ENCODE data around the gene MCOLN1.

Gene MCOLN1

GRCh38 chr19:7529246-7529600 is 6.8 kb downstream of the MCOLN1 start:
- Histone ChIP-seq H3K4me3 (no peak overlapping the region), H3K27ac (no peak overlapping the region)
- DNase-seq (ENCODE audit: low spot score): no peak
- no peak for TF ChIP-seq CTCF (IDR thresholded peaks at IDR 0.05)

DNA sequence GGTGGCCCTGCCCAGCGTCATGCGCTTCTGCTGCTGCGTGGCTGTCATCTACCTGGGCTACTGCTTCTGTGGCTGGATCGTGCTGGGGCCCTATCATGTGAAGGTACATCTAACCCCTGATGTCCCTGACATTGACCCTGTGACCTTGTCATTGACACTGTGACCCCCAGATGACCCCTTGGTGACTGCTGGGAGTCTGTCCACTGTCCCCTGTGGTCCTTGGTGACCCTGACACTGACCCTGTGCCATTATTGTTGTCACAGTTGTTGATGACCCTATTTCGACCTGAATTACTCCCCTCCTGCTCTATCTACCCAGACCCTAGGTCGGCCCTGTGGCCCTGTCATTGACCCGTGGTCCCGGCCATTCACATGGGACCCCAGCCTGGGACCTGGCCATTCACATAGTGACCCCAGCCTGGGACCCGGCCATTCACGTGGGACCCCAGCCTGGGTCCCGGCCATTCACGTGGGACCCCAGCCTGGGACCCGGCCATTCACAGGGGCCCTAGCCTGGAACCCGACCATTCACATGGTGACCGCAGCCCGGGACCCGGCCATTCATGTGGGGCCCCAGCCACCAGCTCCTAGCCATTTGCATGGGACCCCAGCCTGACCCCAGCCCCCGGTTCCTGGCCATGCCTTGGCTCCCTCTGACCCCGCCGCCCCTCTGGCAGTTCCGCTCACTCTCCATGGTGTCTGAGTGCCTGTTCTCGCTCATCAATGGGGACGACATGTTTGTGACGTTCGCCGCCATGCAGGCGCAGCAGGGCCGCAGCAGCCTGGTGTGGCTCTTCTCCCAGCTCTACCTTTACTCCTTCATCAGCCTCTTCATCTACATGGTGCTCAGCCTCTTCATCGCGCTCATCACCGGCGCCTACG is 7.4 kb downstream of the MCOLN1 start:
- H3K27ac ChIP-seq: no peak overlapping the region
- DNase-seq (ENCODE audit: low spot score): no peak
- no peak for TF ChIP-seq CTCF (IDR thresholded peaks at IDR 0.05)
- no peak overlapping the region for H3K4me3 ChIP-seq

DNA sequence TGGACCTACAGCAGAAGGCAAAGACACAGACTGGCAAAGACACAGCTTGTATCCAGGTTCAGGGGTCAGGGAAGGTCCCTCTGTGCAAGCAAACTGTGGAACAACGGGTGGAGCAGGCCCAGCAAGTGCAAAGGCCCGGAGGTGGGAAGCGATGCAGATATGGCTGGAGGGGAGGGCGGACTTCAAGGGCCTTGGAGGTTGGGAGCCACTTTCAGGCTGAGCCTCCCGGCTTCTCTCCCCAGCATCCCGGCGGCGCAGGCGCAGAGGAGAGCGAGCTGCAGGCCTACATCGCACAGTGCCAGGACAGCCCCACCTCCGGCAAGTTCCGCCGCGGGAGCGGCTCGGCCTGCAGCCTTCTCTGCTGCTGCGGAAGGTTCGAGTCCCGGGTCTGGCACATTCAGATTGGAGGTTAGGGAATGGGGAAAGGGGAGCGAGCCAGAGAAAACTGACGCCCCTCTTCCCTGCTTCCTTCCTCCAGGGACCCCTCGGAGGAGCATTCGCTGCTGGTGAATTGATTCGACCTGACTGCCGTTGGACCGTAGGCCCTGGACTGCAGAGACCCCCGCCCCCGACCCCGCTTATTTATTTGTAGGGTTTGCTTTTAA is 11.0 kb downstream of the MCOLN1 start:
- peak overlapping the region; percentile 90 for H3K4me3 ChIP-seq
- peak; percentile 79 for DNase-seq (ENCODE audit: low spot score)
- peak overlapping the region; percentile 97 to 98 for H3K27ac ChIP-seq
- TF ChIP-seq CTCF (IDR thresholded peaks at IDR 0.05): no peak

- peak overlapping the region; percentile 97 to 98 for H3K27ac ChIP-seq
- peak overlapping the region; percentile 90 for H3K4me3 ChIP-seq
- no peak for TF ChIP-seq CTCF (IDR thresholded peaks at IDR 0.05)
- peak; percentile 90 for DNase-seq (ENCODE audit: low spot score)
Measured at GRCh38 chr19:7533925-7534480, 11.6 kb downstream of the MCOLN1 start.

DNA sequence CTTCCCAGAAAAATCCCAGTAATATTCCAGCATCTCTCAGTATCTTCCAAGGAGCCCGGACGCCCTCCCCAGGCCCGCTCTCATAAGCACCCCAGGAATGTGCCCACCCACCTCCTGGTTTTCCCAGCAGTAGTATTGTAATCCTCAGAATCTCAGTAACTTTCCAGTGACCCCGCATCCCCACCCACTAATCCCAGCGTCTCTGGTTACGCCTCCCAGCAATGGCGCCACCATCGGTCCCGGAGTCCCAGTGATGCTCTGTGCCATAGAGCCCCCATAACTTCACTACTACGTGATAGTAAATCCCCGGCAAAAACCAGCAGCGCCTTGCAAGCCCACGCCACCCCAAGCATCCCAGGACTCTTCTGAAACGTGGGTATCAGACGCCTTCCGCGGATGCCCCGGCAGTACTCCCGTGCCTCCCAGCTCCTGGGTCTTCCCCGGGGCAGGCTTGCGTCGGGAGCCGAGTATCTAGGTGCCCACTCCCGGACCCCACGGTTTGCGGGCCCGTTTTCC is 12.2 kb downstream of the MCOLN1 start:
- Histone ChIP-seq H3K27ac (peak overlapping the region; percentile 97 to 98), H3K4me3 (peak overlapping the region; percentile 90)
- peak; percentile 90 for DNase-seq (ENCODE audit: low spot score)
- TF ChIP-seq CTCF (IDR thresholded peaks at IDR 0.05): no peak

- TF ChIP-seq CTCF (IDR thresholded peaks at IDR 0.05): no peak
- DNase-seq (ENCODE audit: low spot score): peak; percentile 94
- Histone ChIP-seq H3K4me3 (peak within 1 kb of the TSS; percentile 90), H3K27ac (peak within 1 kb of the TSS; percentile 97 to 98)
Measured at GRCh38 chr19:7535047-7535997, 12.9 kb downstream of the MCOLN1 start, which contains the start of gene PNPLA6. TSS of gene PNPLA6 (plus strand) at chr19:7535717. CDS start at chr19:7535789, 72 bp downstream.
